HepG2 (cell line): ENCODE data around the gene DACT2. TPM values are rescaled to one million over a fixed set of nuclear protein-coding genes. Genes with fewer than 3 reads are reported as not detected.

ENCODE experiments used
- ATAC-seq: fragments of 200-7000 bp; cut with Tn5 transposase; 3 replicates; pipeline ENCODE4 v1.9.1; 2020; ENCODE audit warnings: mild to moderate bottlenecking, moderate library complexity
- BruUV-seq: library from RNA; stranded (reverse); fragments of 400-500 nt; replicated peaks from 2 replicates; lab custom pipeline; 2021; lab: Mats Ljungman, UMichigan
- CTCF ChIA-PET: fragments of 300-600 bp; formaldehyde crosslinking; extraction: SDS; loops from one replicate; lab custom pipeline; 2021; ENCODE audit warnings: low total read pairs, inconsistent platforms, low intra/inter-chr PET ratio; lab: Yijun Ruan, JAX
- POLR2A ChIA-PET: fragments of 350-600 bp; sonication (Branson Sonifier 250); formaldehyde crosslinking; loops from one replicate; lab custom pipeline; 2020; ENCODE audit warnings: antibody characterized with exemption, inconsistent platforms; lab: Yijun Ruan, JAX
- DNase-seq: peaks from one replicate; pipeline ENCODE4 v3.0.0-alpha.2; 2015; ENCODE audit warnings: low spot score
- FAIRE-seq: peaks from 3 replicates; lab custom pipeline; 2011; peaks lifted over from hg19 to GRCh38; lab: Jason Lieb, UNC
- H2AFZ ChIP-seq: one replicate; pipeline ENCODE4 v1.6.1; 2011; ENCODE audit warnings: low read length, inconsistent platforms
- H3K27ac ChIP-seq: fragments of 300-600 bp; 3 replicates; pipeline ENCODE4 v1.8.0; 2011; ENCODE audit warnings: mixed run types, mild to moderate bottlenecking, mixed read lengths, low read length, inconsistent platforms; ENCODE audit not compliant: insufficient read depth; ENCODE audit errors: extremely low read length
- H3K27me3 ChIP-seq, 2 experiments: fragments of 200-600 bp in 1 of 2; 2 replicates in 1 of 2; 3 replicates in 1 of 2; pipeline versions ENCODE4 v1.6.0 to v1.8.0; 2011; ENCODE audit warnings: low read length in 2 of 2, mild to moderate bottlenecking in 2 of 2, moderate library complexity in 2 of 2, inconsistent platforms in 1 of 2; ENCODE audit not compliant: insufficient read depth in 2 of 2, control insufficient read depth in 1 of 2
- H3K36me3 ChIP-seq, 2 experiments: fragments of 200-600 bp in 1 of 2; replicated peaks in 1 of 2; 2 replicates in 1 of 2; 3 replicates in 1 of 2; pipeline versions ENCODE4 v1.5.1 to v1.8.0; 2011; ENCODE audit warnings: low read length in 2 of 2, inconsistent platforms in 1 of 2; ENCODE audit not compliant: insufficient read depth in 2 of 2, control insufficient read depth in 1 of 2
- H3K4me1 ChIP-seq: 2 replicates; pipeline ENCODE4 v1.5.1; 2012; ENCODE audit warnings: low read length, inconsistent platforms; ENCODE audit not compliant: insufficient read depth
- H3K4me2 ChIP-seq: 2 replicates; pipeline ENCODE4 v1.6.0; 2011; ENCODE audit warnings: low read depth, low read length, inconsistent platforms
- H3K4me3 ChIP-seq, 3 experiments: fragments of 200-600 bp in 1 of 3; sonication (generic), shearing (Covaris generic) in 1 of 3; replicated peaks in 1 of 3; 2 replicates each; pipeline ENCODE4 v1.5.1; 2011 to 2016; ENCODE audit warnings: low read length in 3 of 3, inconsistent platforms in 2 of 3, low read depth in 2 of 3, mild to moderate bottlenecking in 2 of 3, control low read depth in 1 of 3, mixed read lengths in 1 of 3; ENCODE audit not compliant: insufficient read depth in 1 of 3
- H3K79me2 ChIP-seq: one replicate; pipeline ENCODE4 v1.6.1; 2011; ENCODE audit warnings: low read length, inconsistent platforms; ENCODE audit not compliant: insufficient read depth
- H3K9ac ChIP-seq: 2 replicates; pipeline ENCODE4 v1.6.0; 2011; ENCODE audit warnings: mild to moderate bottlenecking, low read depth, low read length, inconsistent platforms; ENCODE audit not compliant: insufficient read depth
- H3K9me3 ChIP-seq: 2 replicates; pipeline ENCODE4 v1.5.1; 2012; ENCODE audit warnings: mild to moderate bottlenecking, low read length
- H4K20me1 ChIP-seq: 2 replicates; pipeline ENCODE4 v1.6.0; 2011; ENCODE audit warnings: inconsistent platforms, mild to moderate bottlenecking, low read length, moderate library complexity; ENCODE audit not compliant: insufficient read depth
- GABPA ChIP-seq, 2 experiments: IDR thresholded peaks; 2 replicates each; pipeline ENCODE4 v1.6.1; 2011 to 2016; ENCODE audit warnings: low read depth in 2 of 2, low read length in 1 of 2, missing biosample characterization in 1 of 2, missing genetic modification characterization in 1 of 2
- PPARG ChIP-seq: conservative IDR thresholded peaks from 2 replicates; pipeline ENCODE4 v1.6.1; 2016; ENCODE audit warnings: missing biosample characterization, missing genetic modification reagents
- SMAD9 ChIP-seq: sonication (generic); formaldehyde crosslinking; IDR thresholded peaks from 2 replicates; pipeline ENCODE4 v1.5.1; 2020; ENCODE audit warnings: mild to moderate bottlenecking, missing genetic modification reagents
- ZNF263 ChIP-seq: sonication (generic); formaldehyde crosslinking; IDR thresholded peaks from 2 replicates; pipeline ENCODE4 v1.4.0; 2020; ENCODE audit warnings: missing genetic modification reagents
- ZNF558 ChIP-seq: sonication (generic); formaldehyde crosslinking; IDR thresholded peaks from 2 replicates; pipeline ENCODE4 v1.9.0; 2022; ENCODE audit warnings: mild to moderate bottlenecking, missing genetic modification reagents, borderline replicate concordance
- ZSCAN9 ChIP-seq: IDR thresholded peaks from 2 replicates; pipeline ENCODE4 v1.6.1; 2016; ENCODE audit warnings: borderline replicate concordance
- WGBS: methylation state at CpG from one replicate; pipeline ENCODE4 v1.1.6; 2017; ENCODE audit warnings: low lambda C conversion rate; 5-methylcytosine and 5-hydroxymethylcytosine counted together
- in situ Hi-C: cut with HindIII; loops from 2 replicates; pipeline ENCODE4 v1.10.0; 2017; ENCODE audit warnings: low pct_unique_long_range_greater_than_20kb; ENCODE audit not compliant: extremely low pct_ligation_motif_present
- intact Hi-C: fragments of 100-400 bp; cut with micrococcal nuclease; formaldehyde crosslinking; loops from one replicate; pipeline ENCODE4 v1.10.0; 2022; ENCODE audit not compliant: unreplicated experiment
- polyA plus RNA-seq, 8 experiments: library from polyadenylated mRNA; depleted of rRNA in 3 of 8; stranded (reverse) in 7 of 8; unstranded in 1 of 8; fragments of >200 nt; fragmentation: Illumina TruSeq in 4 of 8; extraction: Trizol in 4 of 8; gene quantifications; 2 replicates each; pipeline versions ENCODE4 v1.2.1 to v1.2.3, GENCODE V29; 2011 to 2016; ENCODE audit warnings: low read depth in 4 of 8, missing spikeins in 1 of 8, mixed read lengths in 1 of 8; ENCODE audit not compliant: insufficient read depth in 1 of 8
- total RNA-seq, 5 experiments: library from RNA; depleted of rRNA; stranded (reverse); fragments of >200 nt; fragmentation: Illumina TruSeq; extraction: Trizol; gene quantifications; 2 replicates each; pipeline ENCODE4 v1.2.3, GENCODE V29; 2016; ENCODE audit warnings: low read depth in 1 of 5
- TF ChIP-seq, protein P1 (sequence below): sonication (generic); formaldehyde crosslinking; IDR thresholded peaks from 2 replicates; pipeline ENCODE4 v1.4.0; 2020; ENCODE audit warnings: missing genetic modification reagents

DACT2 gene
- total and polyA plus RNA-seq, 2 of the 13 experiments (the other 11 are each of a cell fraction or from before 2014, with no cell fraction given): 0.15 TPM; not detected in 1

DNA sequence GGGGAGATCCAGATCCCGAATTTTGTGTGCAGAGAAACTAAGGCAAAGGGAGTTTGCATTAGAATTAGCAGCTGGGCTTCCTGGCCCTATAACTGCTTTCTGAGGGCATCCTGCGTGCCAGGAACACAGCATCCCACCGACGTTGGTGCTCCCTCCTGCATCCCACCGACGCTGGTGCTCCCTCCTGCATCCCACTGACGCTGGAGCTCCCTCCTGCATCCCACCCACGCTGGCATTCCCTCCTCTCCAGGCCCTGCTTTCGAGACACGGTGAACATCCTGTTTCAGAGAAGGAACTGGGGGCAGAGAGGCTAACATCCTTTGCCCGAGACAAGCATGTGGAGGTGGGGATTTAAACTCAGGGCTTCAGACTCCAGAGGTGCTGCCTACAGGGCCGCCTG is 44.4 kb downstream of the DACT2 start:
- CTCF ChIA-PET: no interaction called here
- Histone ChIP-seq H4K20me1 (no peaks in the 10 kb centered on the region), H3K27me3 (no peaks in the 10 kb centered on the region; a peak in 1 of 5 replicates), H3K4me1 (peaks cover 47% of the 10 kb centered on the region), H3K9me3 (no peaks in the 10 kb centered on the region), H3K4me2 (no peak overlapping the region; the same call in 1 of the 2 replicates), H3K4me3 (no peak overlapping the region), H3K27ac (no peak overlapping the region), H2AFZ (no peak overlapping the region), H3K9ac (no peak overlapping the region), H3K79me2 (no peaks in the 10 kb centered on the region), H3K36me3 (no peaks in the 10 kb centered on the region)
- FAIRE-seq: no peak
- ATAC-seq: no peak
- WGBS: 79% methylated on average over 11 of the region's 12 CpGs
- intact Hi-C loops (loop anchor here (2.0 kb wide), 2 partner anchors 48 to 74 kb away; no protein-coding TSS in a partner anchor), in situ Hi-C loops (no loop called here)
- peak; percentile 86 for TF ChIP-seq ZNF263 (CRISPR knock-in tag)
- TF ChIP-seq GABPA (IDR thresholded peaks at IDR 0.05; ENCODE audit: low read depth, low read length): no peak
- no peak for TF ChIP-seq GABPA (CRISPR knock-in tag; IDR thresholded peaks at IDR 0.05; ENCODE audit: low read depth)
- no peak for TF ChIP-seq PPARG (CRISPR knock-in tag)
- TF ChIP-seq SMAD9 (CRISPR knock-in tag): 0 out of 2 replicates have a peak, but pooled peaks have one; percentile 79
- TF ChIP-seq ZNF558 (CRISPR knock-in tag): 0 out of 2 replicates have a peak, but pooled peaks have one; percentile 21
- TF ChIP-seq, protein P1, sequence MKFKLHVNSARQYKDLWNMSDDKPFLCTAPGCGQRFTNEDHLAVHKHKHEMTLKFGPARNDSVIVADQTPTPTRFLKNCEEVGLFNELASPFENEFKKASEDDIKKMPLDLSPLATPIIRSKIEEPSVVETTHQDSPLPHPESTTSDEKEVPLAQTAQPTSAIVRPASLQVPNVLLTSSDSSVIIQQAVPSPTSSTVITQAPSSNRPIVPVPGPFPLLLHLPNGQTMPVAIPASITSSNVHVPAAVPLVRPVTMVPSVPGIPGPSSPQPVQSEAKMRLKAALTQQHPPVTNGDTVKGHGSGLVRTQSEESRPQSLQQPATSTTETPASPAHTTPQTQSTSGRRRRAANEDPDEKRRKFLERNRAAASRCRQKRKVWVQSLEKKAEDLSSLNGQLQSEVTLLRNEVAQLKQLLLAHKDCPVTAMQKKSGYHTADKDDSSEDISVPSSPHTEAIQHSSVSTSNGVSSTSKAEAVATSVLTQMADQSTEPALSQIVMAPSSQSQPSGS: no peak
- no peak for TF ChIP-seq ZSCAN9
- POLR2A ChIA-PET: interaction anchor here (0.6 to 4.3 kb wide), 12 partner anchors 11 to 446 kb away, joined by 3 to 76 read pairs (median 5); no protein-coding TSS in a partner anchor
- no TSS peak for BruUV-seq
- no peak for DNase-seq
